ENCODE measurements around the gene GPC6.

Gene GPC6

DNA sequence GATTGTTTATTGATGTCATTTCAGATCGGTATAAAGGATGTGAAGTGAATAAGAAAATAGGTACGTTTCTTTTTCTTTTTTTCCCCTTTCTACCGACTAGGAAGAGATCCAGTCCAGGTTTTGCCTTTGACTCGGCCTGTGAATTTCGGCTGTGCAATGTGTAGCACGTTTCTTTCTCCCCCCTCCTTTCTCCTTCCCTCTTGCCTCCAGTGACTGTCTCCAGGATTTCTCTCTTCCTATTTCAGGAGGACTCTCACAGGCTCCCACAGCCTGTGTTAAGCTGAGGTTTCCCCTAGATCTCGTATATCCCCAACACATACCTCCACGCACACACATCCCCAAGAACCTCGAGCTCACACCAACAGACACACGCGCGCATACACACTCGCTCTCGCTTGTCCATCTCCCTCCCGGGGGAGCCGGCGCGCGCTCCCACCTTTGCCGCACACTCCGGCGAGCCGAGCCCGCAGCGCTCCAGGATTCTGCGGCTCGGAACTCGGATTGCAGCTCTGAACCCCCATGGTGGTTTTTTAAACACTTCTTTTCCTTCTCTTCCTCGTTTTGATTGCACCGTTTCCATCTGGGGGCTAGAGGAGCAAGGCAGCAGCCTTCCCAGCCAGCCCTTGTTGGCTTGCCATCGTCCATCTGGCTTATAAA lies at the start of gene GPC6 (continued):
- TF ChIP-seq ZNF157 (tag by site-specific recombination; IDR thresholded peaks at IDR 0.05): no peak
- no peak; the same call in 1 of the 2 replicates for TF ChIP-seq ZNF76 (tag by site-specific recombination; IDR thresholded peaks at IDR 0.05; ENCODE audit: borderline replicate concordance, low read depth)
- TF ChIP-seq ZNF426 (tag by site-specific recombination; IDR thresholded peaks at IDR 0.05): no peak
- peak; percentile 76 for TF ChIP-seq MZF1 (tag by site-specific recombination; IDR thresholded peaks at IDR 0.05; ENCODE audit: borderline replicate concordance)
- TF ChIP-seq, protein P1, sequence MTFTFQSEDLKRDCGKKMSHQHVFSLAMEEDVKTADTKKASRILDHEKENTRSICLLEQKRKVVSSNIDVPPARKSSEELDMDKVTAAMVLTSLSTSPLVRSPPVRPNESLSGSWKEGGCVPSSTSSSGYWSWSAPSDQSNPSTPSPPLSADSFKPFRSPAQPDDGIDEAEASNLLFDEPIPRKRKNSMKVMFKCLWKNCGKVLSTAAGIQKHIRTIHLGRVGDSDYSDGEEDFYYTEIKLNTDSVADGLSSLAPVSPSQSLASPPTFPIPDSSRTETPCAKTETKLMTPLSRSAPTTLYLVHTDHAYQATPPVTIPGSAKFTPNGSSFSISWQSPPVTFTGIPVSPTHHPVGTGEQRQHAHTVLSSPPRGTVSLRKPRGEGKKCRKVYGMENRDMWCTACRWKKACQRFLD (tag by site-specific recombination; IDR thresholded peaks at IDR 0.05): no peak
- no peak for TF ChIP-seq ZNF473 (tag by site-specific recombination; IDR thresholded peaks at IDR 0.05)
- TF ChIP-seq ZNF791 (tag by site-specific recombination; IDR thresholded peaks at IDR 0.05): no peak
- TF ChIP-seq ZNF571 (tag by site-specific recombination; IDR thresholded peaks at IDR 0.05): no peak
- TF ChIP-seq, protein P2, sequence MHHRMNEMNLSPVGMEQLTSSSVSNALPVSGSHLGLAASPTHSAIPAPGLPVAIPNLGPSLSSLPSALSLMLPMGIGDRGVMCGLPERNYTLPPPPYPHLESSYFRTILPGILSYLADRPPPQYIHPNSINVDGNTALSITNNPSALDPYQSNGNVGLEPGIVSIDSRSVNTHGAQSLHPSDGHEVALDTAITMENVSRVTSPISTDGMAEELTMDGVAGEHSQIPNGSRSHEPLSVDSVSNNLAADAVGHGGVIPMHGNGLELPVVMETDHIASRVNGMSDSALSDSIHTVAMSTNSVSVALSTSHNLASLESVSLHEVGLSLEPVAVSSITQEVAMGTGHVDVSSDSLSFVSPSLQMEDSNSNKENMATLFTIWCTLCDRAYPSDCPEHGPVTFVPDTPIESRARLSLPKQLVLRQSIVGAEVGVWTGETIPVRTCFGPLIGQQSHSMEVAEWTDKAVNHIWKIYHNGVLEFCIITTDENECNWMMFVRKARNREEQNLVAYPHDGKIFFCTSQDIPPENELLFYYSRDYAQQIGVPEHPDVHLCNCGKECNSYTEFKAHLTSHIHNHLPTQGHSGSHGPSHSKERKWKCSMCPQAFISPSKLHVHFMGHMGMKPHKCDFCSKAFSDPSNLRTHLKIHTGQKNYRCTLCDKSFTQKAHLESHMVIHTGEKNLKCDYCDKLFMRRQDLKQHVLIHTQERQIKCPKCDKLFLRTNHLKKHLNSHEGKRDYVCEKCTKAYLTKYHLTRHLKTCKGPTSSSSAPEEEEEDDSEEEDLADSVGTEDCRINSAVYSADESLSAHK (tag by site-specific recombination; IDR thresholded peaks at IDR 0.05): peak; percentile 94
- no peak for TF ChIP-seq ZNF292 (tag by site-specific recombination; IDR thresholded peaks at IDR 0.05; ENCODE audit: borderline replicate concordance, low read depth)
- no peak; the same call in 1 of the 2 replicates for TF ChIP-seq KLF9 (tag by site-specific recombination; IDR thresholded peaks at IDR 0.05; ENCODE audit: low read depth)
- no peak for TF ChIP-seq KLF1 (tag by site-specific recombination; IDR thresholded peaks at IDR 0.05)
- TF ChIP-seq GLIS2 (tag by site-specific recombination; IDR thresholded peaks at IDR 0.05): peak; percentile 63; the same call in 1 of the 2 replicates
- TF ChIP-seq ZNF324 (tag by site-specific recombination; IDR thresholded peaks at IDR 0.05): 0 out of 2 replicates have a peak, but pooled peaks have one; percentile 76
- TF ChIP-seq, protein P3, sequence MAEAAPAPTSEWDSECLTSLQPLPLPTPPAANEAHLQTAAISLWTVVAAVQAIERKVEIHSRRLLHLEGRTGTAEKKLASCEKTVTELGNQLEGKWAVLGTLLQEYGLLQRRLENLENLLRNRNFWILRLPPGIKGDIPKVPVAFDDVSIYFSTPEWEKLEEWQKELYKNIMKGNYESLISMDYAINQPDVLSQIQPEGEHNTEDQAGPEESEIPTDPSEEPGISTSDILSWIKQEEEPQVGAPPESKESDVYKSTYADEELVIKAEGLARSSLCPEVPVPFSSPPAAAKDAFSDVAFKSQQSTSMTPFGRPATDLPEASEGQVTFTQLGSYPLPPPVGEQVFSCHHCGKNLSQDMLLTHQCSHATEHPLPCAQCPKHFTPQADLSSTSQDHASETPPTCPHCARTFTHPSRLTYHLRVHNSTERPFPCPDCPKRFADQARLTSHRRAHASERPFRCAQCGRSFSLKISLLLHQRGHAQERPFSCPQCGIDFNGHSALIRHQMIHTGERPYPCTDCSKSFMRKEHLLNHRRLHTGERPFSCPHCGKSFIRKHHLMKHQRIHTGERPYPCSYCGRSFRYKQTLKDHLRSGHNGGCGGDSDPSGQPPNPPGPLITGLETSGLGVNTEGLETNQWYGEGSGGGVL (tag by site-specific recombination; IDR thresholded peaks at IDR 0.05): peak; percentile 68
- TF ChIP-seq ZNF501 (tag by site-specific recombination; IDR thresholded peaks at IDR 0.05): peak; percentile 92
- TF ChIP-seq ZBTB48 (tag by site-specific recombination; IDR thresholded peaks at IDR 0.05): peak; percentile 84; the same call in 1 of the 2 replicates
- TF ChIP-seq ZNF311 (tag by site-specific recombination; IDR thresholded peaks at IDR 0.05; ENCODE audit: borderline replicate concordance): no peak
- TF ChIP-seq, protein P4, sequence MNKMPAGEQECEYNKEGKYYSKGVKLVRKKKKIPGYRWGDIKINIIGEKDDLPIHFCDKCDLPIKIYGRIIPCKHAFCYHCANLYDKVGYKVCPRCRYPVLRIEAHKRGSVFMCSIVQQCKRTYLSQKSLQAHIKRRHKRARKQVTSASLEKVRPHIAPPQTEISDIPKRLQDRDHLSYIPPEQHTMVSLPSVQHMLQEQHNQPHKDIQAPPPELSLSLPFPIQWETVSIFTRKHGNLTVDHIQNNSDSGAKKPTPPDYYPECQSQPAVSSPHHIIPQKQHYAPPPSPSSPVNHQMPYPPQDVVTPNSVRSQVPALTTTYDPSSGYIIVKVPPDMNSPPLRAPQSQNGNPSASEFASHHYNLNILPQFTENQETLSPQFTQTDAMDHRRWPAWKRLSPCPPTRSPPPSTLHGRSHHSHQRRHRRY (tag by site-specific recombination; IDR thresholded peaks at IDR 0.05): no peak
- peak; percentile 68; the same call in 1 of the 2 replicates for TF ChIP-seq ZNF184 (tag by site-specific recombination; IDR thresholded peaks at IDR 0.05)
- no peak for TF ChIP-seq MEIS1 (CRISPR knock-in tag; IDR thresholded peaks at IDR 0.05; ENCODE audit: borderline replicate concordance)
- TF ChIP-seq, protein P5, sequence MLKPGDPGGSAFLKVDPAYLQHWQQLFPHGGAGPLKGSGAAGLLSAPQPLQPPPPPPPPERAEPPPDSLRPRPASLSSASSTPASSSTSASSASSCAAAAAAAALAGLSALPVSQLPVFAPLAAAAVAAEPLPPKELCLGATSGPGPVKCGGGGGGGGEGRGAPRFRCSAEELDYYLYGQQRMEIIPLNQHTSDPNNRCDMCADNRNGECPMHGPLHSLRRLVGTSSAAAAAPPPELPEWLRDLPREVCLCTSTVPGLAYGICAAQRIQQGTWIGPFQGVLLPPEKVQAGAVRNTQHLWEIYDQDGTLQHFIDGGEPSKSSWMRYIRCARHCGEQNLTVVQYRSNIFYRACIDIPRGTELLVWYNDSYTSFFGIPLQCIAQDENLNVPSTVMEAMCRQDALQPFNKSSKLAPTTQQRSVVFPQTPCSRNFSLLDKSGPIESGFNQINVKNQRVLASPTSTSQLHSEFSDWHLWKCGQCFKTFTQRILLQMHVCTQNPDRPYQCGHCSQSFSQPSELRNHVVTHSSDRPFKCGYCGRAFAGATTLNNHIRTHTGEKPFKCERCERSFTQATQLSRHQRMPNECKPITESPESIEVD (tag by site-specific recombination; IDR thresholded peaks at IDR 0.05): peak; percentile 15; the same call in 1 of the 2 replicates
- TF ChIP-seq ZNF394 (tag by site-specific recombination; IDR thresholded peaks at IDR 0.05; ENCODE audit: borderline replicate concordance): peak; percentile 66; the same call in 1 of the 2 replicates
- TF ChIP-seq YY2 (tag by site-specific recombination; IDR thresholded peaks at IDR 0.05): no peak
- TF ChIP-seq ZNF341 (tag by site-specific recombination; IDR thresholded peaks at IDR 0.05; ENCODE audit: low read depth): peak; percentile 100
- TF ChIP-seq ZNF221 (tag by site-specific recombination; IDR thresholded peaks at IDR 0.05; ENCODE audit: borderline replicate concordance): no peak
- peak; percentile 55; the same call in 1 of the 2 replicates for TF ChIP-seq ZNF391 (tag by site-specific recombination; IDR thresholded peaks at IDR 0.05; ENCODE audit: borderline replicate concordance, low read depth)
- peak; percentile 91; the same call in 1 of the 2 replicates for TF ChIP-seq ZNF561 (tag by site-specific recombination; IDR thresholded peaks at IDR 0.05; ENCODE audit: borderline replicate concordance)
- peak; percentile 73 for TF ChIP-seq SP7 (tag by site-specific recombination; IDR thresholded peaks at IDR 0.05)
- no peak; the same call in 1 of the 2 replicates for TF ChIP-seq OSR2 (tag by site-specific recombination; IDR thresholded peaks at IDR 0.05)
- peak; percentile 73 for TF ChIP-seq ZNF600 (tag by site-specific recombination; IDR thresholded peaks at IDR 0.05)
